Liver (tissue), 9 donors: ENCODE measurements around the gene DIP2C. TPM values are rescaled to one million over a fixed set of nuclear protein-coding genes. Genes with fewer than 3 reads are reported as not detected.

Source experiments
- DNase-seq: peaks from one replicate; pipeline ENCODE4 v3.0.0-alpha.2; 2017; ENCODE audit warnings: low spot score
- H3K27ac ChIP-seq, 2 donors: one replicate each; pipeline ENCODE4 v1.7.0; 2013; ENCODE audit warnings: inconsistent platforms in 2 of 2, low read length in 2 of 2, control low read depth in 1 of 2, low read depth in 1 of 2, mild to moderate bottlenecking in 1 of 2
- H3K27me3 ChIP-seq, 4 donors: one replicate each; pipeline versions ENCODE4 v1.6.1 to v1.7.0; 2013; ENCODE audit warnings: low read length in 3 of 4, inconsistent platforms in 1 of 4, mild to moderate bottlenecking in 1 of 4, moderate library complexity in 1 of 4; ENCODE audit not compliant: control insufficient read depth in 4 of 4, insufficient read depth in 4 of 4
- H3K36me3 ChIP-seq, 4 donors: one replicate each; pipeline versions ENCODE4 v1.6.1 to v1.7.0; 2013; ENCODE audit warnings: low read length in 3 of 4, mild to moderate bottlenecking in 3 of 4, low read depth in 1 of 4, moderate library complexity in 1 of 4; ENCODE audit not compliant: control insufficient read depth in 4 of 4, insufficient read depth in 3 of 4
- H3K4me1 ChIP-seq, 4 donors: one replicate each; pipeline versions ENCODE4 v1.6.1 to v1.7.0; 2013; ENCODE audit warnings: low read length in 3 of 4, mild to moderate bottlenecking in 3 of 4, moderate library complexity in 1 of 4; ENCODE audit not compliant: control insufficient read depth in 4 of 4, insufficient read depth in 4 of 4
- H3K4me3 ChIP-seq, 3 donors: one replicate each; pipeline versions ENCODE4 v1.6.1 to v1.7.0; 2013; ENCODE audit warnings: low read length in 3 of 3, control low read depth in 1 of 3, low read depth in 1 of 3, mild to moderate bottlenecking in 1 of 3
- H3K9ac ChIP-seq, 2 donors: one replicate each; pipeline ENCODE4 v1.7.0; 2013; ENCODE audit warnings: low read length in 2 of 2, mild to moderate bottlenecking in 2 of 2, moderate library complexity in 2 of 2, control low read depth in 1 of 2, low read depth in 1 of 2
- H3K9me3 ChIP-seq, 4 donors: one replicate each; pipeline versions ENCODE4 v1.6.1 to v1.7.0; 2013; ENCODE audit warnings: low read length in 3 of 4; ENCODE audit not compliant: control insufficient read depth in 4 of 4
- ATF3 ChIP-seq: IDR thresholded peaks from 2 replicates; pipeline ENCODE4 v1.6.1; 2016; ENCODE audit warnings: antibody characterized with exemption
- CTCF ChIP-seq: fragments of 150-350 bp; IDR thresholded peaks from 2 replicates; pipeline ENCODE4 v1.5.1; 2017; ENCODE audit warnings: improper control_type of control experiment, low read depth, low read length; ENCODE audit not compliant: missing input control
- EGR1 ChIP-seq, 2 donors: IDR thresholded peaks; 2 replicates each; pipeline ENCODE4 v1.6.1; 2016 to 2018; ENCODE audit warnings: antibody characterized with exemption in 2 of 2, low read depth in 2 of 2
- FOXA1 ChIP-seq: IDR thresholded peaks from 2 replicates; pipeline ENCODE4 v1.6.1; 2016; ENCODE audit warnings: antibody characterized with exemption
- FOXA2 ChIP-seq: IDR thresholded peaks from 2 replicates; pipeline ENCODE4 v1.6.1; 2016; ENCODE audit warnings: antibody characterized with exemption
- GABPA ChIP-seq, 2 donors: IDR thresholded peaks in 1 of 2; conservative IDR thresholded peaks in 1 of 2; 2 replicates each; pipeline ENCODE4 v1.6.1; 2016; ENCODE audit warnings: antibody characterized with exemption in 2 of 2, mild to moderate bottlenecking in 1 of 2, moderate library complexity in 1 of 2
- HNF4A ChIP-seq, 2 donors: conservative IDR thresholded peaks; 2 replicates each; pipeline ENCODE4 v1.6.1; 2016; ENCODE audit warnings: antibody characterized with exemption in 2 of 2, mild to moderate bottlenecking in 2 of 2
- HNF4G ChIP-seq: IDR thresholded peaks from 2 replicates; pipeline ENCODE4 v1.6.1; 2016; ENCODE audit warnings: antibody characterized with exemption
- JUND ChIP-seq, 2 donors: IDR thresholded peaks; 2 replicates each; pipeline ENCODE4 v1.6.1; 2016; ENCODE audit warnings: antibody characterized with exemption in 2 of 2
- MAX ChIP-seq: IDR thresholded peaks from 2 replicates; pipeline ENCODE4 v1.6.1; 2016; ENCODE audit warnings: antibody characterized with exemption
- NR2F2 ChIP-seq: IDR thresholded peaks from 2 replicates; pipeline ENCODE4 v1.6.1; 2016; ENCODE audit warnings: antibody characterized with exemption
- RAD21 ChIP-seq, 2 donors: IDR thresholded peaks; 2 replicates each; pipeline ENCODE4 v1.6.1; 2016; ENCODE audit warnings: antibody characterized with exemption in 2 of 2, mild to moderate bottlenecking in 2 of 2
- REST ChIP-seq: IDR thresholded peaks from 2 replicates; pipeline ENCODE4 v1.6.1; 2016; ENCODE audit warnings: antibody characterized with exemption, mild to moderate bottlenecking
- RXRA ChIP-seq, 2 donors: IDR thresholded peaks; 2 replicates each; pipeline ENCODE4 v1.6.1; 2017 to 2018; ENCODE audit warnings: antibody characterized with exemption in 2 of 2, mild to moderate bottlenecking in 1 of 2
- SP1 ChIP-seq: IDR thresholded peaks from 2 replicates; pipeline ENCODE4 v1.6.1; 2018; ENCODE audit warnings: antibody characterized with exemption, mild to moderate bottlenecking
- TAF1 ChIP-seq: conservative IDR thresholded peaks from 2 replicates; pipeline ENCODE4 v1.6.1; 2016; ENCODE audit warnings: antibody characterized with exemption, mild to moderate bottlenecking
- ZBTB33 ChIP-seq: IDR thresholded peaks from 2 replicates; pipeline ENCODE4 v1.6.1; 2016; ENCODE audit warnings: antibody characterized with exemption
- WGBS: extraction: QIAGEN DNeasy Blood & Tissue Kit; methylation state at CpG from one replicate; pipeline ENCODE4 v1.1.7; 2013; 5-methylcytosine and 5-hydroxymethylcytosine counted together
- polyA plus RNA-seq, 2 donors: library from polyadenylated mRNA; stranded (reverse) in 1 of 2; unstranded in 1 of 2; fragments of 200-250 nt in 1 of 2; fragments of >200 nt in 1 of 2; fragmentation: Nextera tagmentation in 1 of 2; extraction: Ambion mirVana in 1 of 2; gene quantifications; one replicate each; pipeline versions ENCODE4 v1.2.1 to v1.2.3, GENCODE V29; 2013 to 2015
- total RNA-seq, 2 donors: library from RNA; depleted of rRNA; stranded (reverse); fragments of >200 nt; gene quantifications; one replicate each; pipeline ENCODE4 v1.2.3, GENCODE V29; 2014
- donor health status: healthy.
- donor health status: healthy.
- donor health status: healthy.
- donor health status: healthy.
- donor health status: healthy.

The DIP2C gene
- total and polyA plus RNA-seq, 4 donors, result 4.2 to 12.2 (median 5.7) TPM

- no peak for TF ChIP-seq MAX
- no peak for TF ChIP-seq CTCF
- no peak for TF ChIP-seq FOXA1
- no peak for TF ChIP-seq EGR1 (IDR thresholded peaks at IDR 0.05; ENCODE audit: low read depth in 2 of 2)
- TF ChIP-seq RXRA (IDR thresholded peaks at IDR 0.05), result no peak
- TF ChIP-seq FOXA2, result no peak
- TF ChIP-seq GABPA (IDR thresholded peaks at IDR 0.05 in 1 of 2, conservative IDR thresholded peaks at IDR 0.05 in 1 of 2), result no peak
- no peak for TF ChIP-seq ATF3
- no peak for TF ChIP-seq REST
- TF ChIP-seq HNF4A (conservative IDR thresholded peaks at IDR 0.05), result no peak
- TF ChIP-seq JUND (IDR thresholded peaks at IDR 0.05), result no peak
- TF ChIP-seq SP1, result no peak
- TF ChIP-seq TAF1, result no peak
- no peak for TF ChIP-seq NR2F2
- no peak for TF ChIP-seq ZBTB33
- no peak for TF ChIP-seq RAD21 (IDR thresholded peaks at IDR 0.05)
- TF ChIP-seq HNF4G, result no peak
- 94% methylated on average over 9 of the region's 9 CpGs for WGBS
- Histone ChIP-seq H3K4me1 (no peaks in the 10 kb centered on the region), H3K27me3 (no peaks in the 10 kb centered on the region), H3K9me3 (no peaks in the 10 kb centered on the region), H3K9ac (no peak overlapping the region), H3K36me3 (no peaks in the 10 kb centered on the region), H3K27ac (no peak overlapping the region), H3K4me3 (no peak overlapping the region)
- no peak for DNase-seq
Observed at GRCh38 chr10:586151-586550, 103.3 kb downstream of the DIP2C start.

- 94% methylated on average over 7 of the region's 7 CpGs for WGBS
- H3K4me1 ChIP-seq, result no peaks in the 10 kb centered on the region
Observed at GRCh38 chr10:585502-585901, 104.0 kb downstream of the DIP2C start.

More at GRCh38 chr10:585502-585901, 104.0 kb downstream of the DIP2C start:
- Histone ChIP-seq H3K4me3 (no peak overlapping the region), H3K36me3 (no peaks in the 10 kb centered on the region), H3K27ac (no peak overlapping the region), H3K9ac (no peak overlapping the region), H3K27me3 (no peaks in the 10 kb centered on the region), H3K9me3 (no peaks in the 10 kb centered on the region)
- no peak for DNase-seq
- no peak for TF ChIP-seq JUND (IDR thresholded peaks at IDR 0.05)
- TF ChIP-seq FOXA2, result no peak
- TF ChIP-seq ZBTB33, result no peak
- TF ChIP-seq GABPA (IDR thresholded peaks at IDR 0.05 in 1 of 2, conservative IDR thresholded peaks at IDR 0.05 in 1 of 2), result no peak
- TF ChIP-seq TAF1, result no peak
- no peak for TF ChIP-seq MAX
- TF ChIP-seq REST, result no peak
- no peak for TF ChIP-seq SP1
- TF ChIP-seq HNF4A (conservative IDR thresholded peaks at IDR 0.05), result no peak
- no peak for TF ChIP-seq EGR1 (IDR thresholded peaks at IDR 0.05; ENCODE audit: low read depth in 2 of 2)
